ENCODE measurements around the gene SCGB1A1.
"Not testable (repeated sequence)": the region's sequence is repeated elsewhere in the genome, so short reads cannot be mapped to it uniquely, and the experiment has no call there.

The SCGB1A1 gene

DNA sequence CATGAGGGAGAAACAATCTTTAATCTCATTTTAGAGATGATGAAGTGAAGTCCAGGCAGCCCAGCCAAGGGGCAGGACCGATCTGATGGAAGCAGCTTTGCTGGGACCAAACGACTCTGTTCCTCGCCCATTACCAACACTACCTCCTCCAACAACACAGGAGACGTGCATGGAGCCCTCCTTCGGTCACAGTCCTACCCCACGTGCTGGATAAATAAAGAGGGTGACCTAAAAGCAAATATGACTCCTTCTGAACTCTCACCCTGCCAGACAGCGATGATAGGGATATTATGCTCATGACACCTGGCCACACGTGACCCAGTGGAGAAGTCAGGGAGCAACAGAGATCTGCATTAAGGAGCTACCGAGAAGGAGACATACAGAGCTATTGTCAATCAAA lies 26.0 kb downstream of the SCGB1A1 start:
- TF ChIP-seq, protein P1, sequence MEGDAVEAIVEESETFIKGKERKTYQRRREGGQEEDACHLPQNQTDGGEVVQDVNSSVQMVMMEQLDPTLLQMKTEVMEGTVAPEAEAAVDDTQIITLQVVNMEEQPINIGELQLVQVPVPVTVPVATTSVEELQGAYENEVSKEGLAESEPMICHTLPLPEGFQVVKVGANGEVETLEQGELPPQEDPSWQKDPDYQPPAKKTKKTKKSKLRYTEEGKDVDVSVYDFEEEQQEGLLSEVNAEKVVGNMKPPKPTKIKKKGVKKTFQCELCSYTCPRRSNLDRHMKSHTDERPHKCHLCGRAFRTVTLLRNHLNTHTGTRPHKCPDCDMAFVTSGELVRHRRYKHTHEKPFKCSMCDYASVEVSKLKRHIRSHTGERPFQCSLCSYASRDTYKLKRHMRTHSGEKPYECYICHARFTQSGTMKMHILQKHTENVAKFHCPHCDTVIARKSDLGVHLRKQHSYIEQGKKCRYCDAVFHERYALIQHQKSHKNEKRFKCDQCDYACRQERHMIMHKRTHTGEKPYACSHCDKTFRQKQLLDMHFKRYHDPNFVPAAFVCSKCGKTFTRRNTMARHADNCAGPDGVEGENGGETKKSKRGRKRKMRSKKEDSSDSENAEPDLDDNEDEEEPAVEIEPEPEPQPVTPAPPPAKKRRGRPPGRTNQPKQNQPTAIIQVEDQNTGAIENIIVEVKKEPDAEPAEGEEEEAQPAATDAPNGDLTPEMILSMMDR (IDR thresholded peaks at IDR 0.05; ENCODE audit: low read depth, low read length) = no peak
- no peak for DNase-seq (ENCODE audit: low read depth in 2 of 2)
- peak overlapping the region in 1 of 2 donors; percentile 51 for H3K4me3 ChIP-seq (replicated peaks in 1 of 2; ENCODE audit: low read depth in 2 of 2, low read length in 2 of 2)

DNA sequence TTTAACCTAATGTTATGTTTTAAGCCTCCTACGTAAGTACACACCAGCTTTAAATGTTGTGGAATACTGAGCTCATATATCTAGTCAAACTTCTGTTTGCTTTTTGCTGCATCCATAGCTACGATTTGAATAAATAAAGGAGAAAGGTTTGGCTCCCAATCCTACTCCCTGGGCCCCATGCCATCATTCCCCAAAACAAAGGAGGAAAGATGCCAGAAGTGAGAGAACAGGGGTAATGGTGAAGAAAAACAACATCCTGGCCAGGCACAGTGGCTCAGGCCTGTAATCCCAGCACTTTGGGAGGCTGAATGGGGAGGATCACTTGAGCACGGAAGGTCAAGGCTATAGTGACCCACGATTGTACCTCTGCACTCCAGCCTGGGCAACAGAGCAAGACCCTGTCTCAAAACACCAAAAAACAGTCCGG lies 26.5 kb downstream of the SCGB1A1 start:
- H3K4me3 ChIP-seq (replicated peaks in 1 of 2; ENCODE audit: low read depth in 2 of 2, low read length in 2 of 2) = no peak overlapping the region
- peak; percentile 78 to 95 for DNase-seq (ENCODE audit: low read depth in 2 of 2)
- TF ChIP-seq, protein P1 (IDR thresholded peaks at IDR 0.05; ENCODE audit: low read depth, low read length) = no peak

DNA sequence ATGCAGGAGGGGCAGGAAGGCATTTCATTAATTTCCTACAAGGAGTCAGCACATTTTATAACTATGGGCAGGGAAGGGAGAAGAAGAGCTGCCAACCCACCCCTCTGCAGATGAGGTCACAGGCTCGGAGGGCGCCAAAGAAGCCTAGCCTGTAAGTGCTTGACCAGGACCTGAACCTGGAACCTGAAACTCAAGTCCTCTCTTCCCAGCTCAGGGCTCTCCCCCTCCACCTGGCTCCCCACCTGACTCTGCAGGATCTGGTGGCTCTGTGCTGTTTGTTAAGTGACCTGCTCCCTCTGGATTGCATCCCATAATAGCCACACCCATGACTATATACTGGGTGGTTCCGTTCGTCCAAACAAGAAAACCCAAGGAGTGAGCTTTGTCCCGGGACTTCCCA lies 27.3 kb downstream of the SCGB1A1 start:
- TF ChIP-seq, protein P1 (IDR thresholded peaks at IDR 0.05; ENCODE audit: low read depth, low read length) = no peak
- DNase-seq (ENCODE audit: low read depth in 2 of 2) = no peak
- H3K4me3 ChIP-seq (replicated peaks in 1 of 2; ENCODE audit: low read depth in 2 of 2, low read length in 2 of 2) = no peak overlapping the region

DNA sequence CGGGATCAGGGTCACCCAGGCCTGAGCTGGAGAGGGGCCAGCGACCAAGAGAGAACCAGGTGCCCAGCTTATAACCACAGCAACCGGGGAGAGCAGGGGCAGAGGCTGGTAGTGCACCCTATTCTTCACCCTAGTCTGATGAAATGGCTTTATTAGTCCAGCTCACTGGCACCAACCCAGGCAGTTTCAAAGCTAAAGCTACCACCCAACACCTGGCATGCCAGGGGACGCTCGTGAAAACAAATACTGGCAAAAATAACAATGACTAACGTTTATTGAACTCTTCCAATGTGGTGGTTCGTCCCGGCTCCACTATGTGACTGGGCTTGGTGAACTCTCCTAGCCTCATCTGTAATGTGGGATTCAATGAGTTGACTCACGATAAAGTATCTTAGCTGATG lies 30.6 kb downstream of the SCGB1A1 start:
- no peak for DNase-seq (ENCODE audit: low read depth in 2 of 2)
- TF ChIP-seq, protein P1 (IDR thresholded peaks at IDR 0.05; ENCODE audit: low read depth, low read length) = no peak
- H3K4me3 ChIP-seq (replicated peaks in 1 of 2; ENCODE audit: low read depth in 2 of 2, low read length in 2 of 2) = no peak overlapping the region

DNA sequence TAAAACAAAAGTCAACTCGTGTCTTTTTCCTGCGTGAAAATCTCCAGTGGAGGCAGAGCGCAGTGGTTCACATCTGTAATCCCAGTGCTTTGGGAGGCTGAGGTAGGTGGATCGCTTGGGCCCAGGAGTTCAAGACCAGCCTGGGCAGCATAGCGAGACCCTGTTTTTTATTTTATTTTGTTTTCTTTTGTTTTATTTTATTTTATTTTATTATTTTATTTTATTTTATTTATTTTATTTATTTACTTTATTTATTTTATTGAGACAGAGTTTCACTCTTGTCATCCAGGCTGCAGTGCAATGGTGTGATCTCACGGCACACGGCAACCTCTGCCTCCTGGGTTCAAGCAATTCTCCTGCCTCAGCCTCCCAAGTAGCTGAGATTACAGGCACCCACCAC lies 31.1 kb downstream of the SCGB1A1 start:
- DNase-seq (ENCODE audit: low read depth in 2 of 2); H3K4me3 ChIP-seq (replicated peaks in 1 of 2; ENCODE audit: low read depth in 2 of 2, low read length in 2 of 2): not testable (repeated sequence)

DNA sequence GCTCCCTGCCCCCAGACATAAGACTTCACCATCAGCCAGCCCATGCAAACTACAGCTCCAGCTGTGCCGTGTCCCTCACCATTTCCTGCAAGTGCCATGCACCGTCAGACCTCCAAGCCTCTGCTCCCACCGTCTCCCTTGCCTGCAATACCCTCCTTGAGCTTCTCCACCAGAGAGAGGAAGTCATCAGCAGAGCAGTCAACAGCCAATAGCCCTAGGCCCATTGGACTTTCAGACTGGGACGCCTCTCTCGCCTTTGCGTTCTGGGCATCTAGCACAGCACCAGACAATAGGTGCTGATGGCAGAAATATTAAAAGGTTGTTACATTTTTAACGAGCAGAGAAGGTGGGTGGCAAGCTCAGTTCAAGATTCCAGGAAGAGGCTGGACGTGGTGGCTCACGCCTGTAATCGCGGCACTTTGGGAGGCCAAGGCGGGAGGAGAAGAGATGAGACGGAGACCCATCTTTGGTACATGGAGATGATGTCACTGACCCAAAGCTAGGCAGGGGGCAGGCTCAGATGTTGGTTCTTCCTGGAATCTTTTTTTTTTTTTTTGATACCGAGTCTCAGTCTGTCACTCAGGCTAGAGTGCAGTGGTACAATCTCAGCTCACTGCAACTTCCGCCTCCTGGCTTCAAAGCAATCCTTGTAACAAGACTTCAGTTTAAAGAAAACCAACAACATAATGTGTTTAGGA lies 31.9 kb downstream of the SCGB1A1 start:
- no peak for DNase-seq (ENCODE audit: low read depth in 2 of 2)
- TF ChIP-seq, protein P1 (IDR thresholded peaks at IDR 0.05; ENCODE audit: low read depth, low read length) = no peak
- H3K4me3 ChIP-seq (replicated peaks in 1 of 2; ENCODE audit: low read depth in 2 of 2, low read length in 2 of 2) = no peak overlapping the region

DNA sequence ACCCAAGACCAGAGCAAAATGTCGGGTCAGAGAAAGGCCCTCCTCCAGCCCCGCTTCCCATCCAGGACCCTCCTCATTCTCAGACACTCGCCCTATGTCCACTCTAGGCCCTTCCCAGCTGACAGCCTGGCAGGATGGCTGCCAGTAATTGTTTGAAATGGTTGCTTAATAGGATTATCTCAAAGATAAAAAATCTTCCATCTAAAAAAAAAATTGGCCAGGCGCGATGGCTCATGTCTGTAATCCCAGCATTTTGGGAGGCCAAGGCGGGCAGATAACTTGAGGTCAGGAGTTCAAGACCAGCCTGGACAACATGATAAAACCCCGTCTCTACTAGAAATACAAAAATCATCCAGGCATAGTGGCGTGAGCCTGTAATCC lies 32.4 kb downstream of the SCGB1A1 start:
- TF ChIP-seq, protein P1 (IDR thresholded peaks at IDR 0.05; ENCODE audit: low read depth, low read length) = no peak
- DNase-seq (ENCODE audit: low read depth in 2 of 2) = no peak
- H3K4me3 ChIP-seq (replicated peaks in 1 of 2; ENCODE audit: low read depth in 2 of 2, low read length in 2 of 2) = no peak overlapping the region
